ENCODE measurements around the gene RRAGB. TPM values are rescaled to one million over a fixed set of nuclear protein-coding genes. Genes with fewer than 3 reads are reported as not detected.

The RRAGB gene
- polyA plus RNA-seq, 1 donor (not counting 4 experiments of a cell fraction or from before 2014, with no cell fraction given) = 18.9 TPM

GRCh38 chrX:55754861-55755294 is 37.3 kb downstream of the RRAGB start:
- Histone ChIP-seq H3K27ac (ENCODE audit: control insufficient read depth, insufficient read depth, low read length) (no peak overlapping the region), H3K9me3 (ENCODE audit: control insufficient read depth, low read depth, low read length) (no peaks in the 10 kb centered on the region), H3K79me2 (ENCODE audit: control insufficient read depth, insufficient read depth, low read length) (no peaks in the 10 kb centered on the region), H3K4me3 (ENCODE audit: control insufficient read depth in 2 of 3, extremely low read depth in 1 of 3, insufficient read depth in 2 of 3, low read depth in 1 of 3, low read length in 3 of 3) (no peak overlapping the region), H3K27me3 (ENCODE audit: control insufficient read depth, extremely low read depth, insufficient read depth, low read length) (no peaks in the 10 kb centered on the region), H3K36me3 (ENCODE audit: control insufficient read depth in 2 of 2, extremely low read depth in 1 of 2, insufficient read depth in 2 of 2, low read length in 2 of 2) (peaks cover 0 to 2% of the 10 kb centered on the region in 2 experiments), H3K9ac (ENCODE audit: control insufficient read depth, extremely low read depth, insufficient read depth, low read length) (no peak overlapping the region), H2AFZ (ENCODE audit: control insufficient read depth, low read length) (no peak overlapping the region), H3K4me1 (ENCODE audit: control insufficient read depth, extremely low read depth, insufficient read depth, low read length) (no peaks in the 10 kb centered on the region), H4K20me1 (ENCODE audit: control insufficient read depth, extremely low read depth, insufficient read depth, low read length) (no peaks in the 10 kb centered on the region), H3K4me2 (ENCODE audit: control insufficient read depth, extremely low read depth, insufficient read depth, low read depth, low read length) (no peak overlapping the region), H3K9me1 (ENCODE audit: control insufficient read depth, extremely low read depth, insufficient read depth, low read length) (no peaks in the 10 kb centered on the region)
- DNase-seq (ENCODE audit: low read depth, low spot score) (no peak), FAIRE-seq (no peak)
- dilution Hi-C loops (cut with MboI; ENCODE audit: extremely low pct_ligation_motif_present, low sequenced_read_pairs) = no loop called here
- TF ChIP-seq CTCF (optimal IDR thresholded peaks at IDR 0.05 in 1 of 3, IDR thresholded peaks at IDR 0.05 in 1 of 3, conservative IDR thresholded peaks at IDR 0.05 in 1 of 3; ENCODE audit: extremely low read depth in 1 of 3, insufficient read depth in 2 of 3, low read length in 3 of 3) = no peak
- no peak for TF ChIP-seq EZH2 (IDR thresholded peaks at IDR 0.05; ENCODE audit: low read length)

- Histone ChIP-seq H2AFZ (ENCODE audit: control insufficient read depth, low read length) (no peak overlapping the region), H3K4me3 (ENCODE audit: control insufficient read depth in 2 of 3, extremely low read depth in 1 of 3, insufficient read depth in 2 of 3, low read depth in 1 of 3, low read length in 3 of 3) (no peak overlapping the region), H3K36me3 (ENCODE audit: control insufficient read depth in 2 of 2, extremely low read depth in 1 of 2, insufficient read depth in 2 of 2, low read length in 2 of 2) (no peaks in the 10 kb centered on the region), H4K20me1 (ENCODE audit: control insufficient read depth, extremely low read depth, insufficient read depth, low read length) (no peaks in the 10 kb centered on the region), H3K9ac (ENCODE audit: control insufficient read depth, extremely low read depth, insufficient read depth, low read length) (no peak overlapping the region), H3K27ac (ENCODE audit: control insufficient read depth, insufficient read depth, low read length) (no peak overlapping the region), H3K9me3 (ENCODE audit: control insufficient read depth, low read depth, low read length) (no peaks in the 10 kb centered on the region), H3K4me2 (ENCODE audit: control insufficient read depth, extremely low read depth, insufficient read depth, low read depth, low read length) (no peak overlapping the region), H3K4me1 (ENCODE audit: control insufficient read depth, extremely low read depth, insufficient read depth, low read length) (no peaks in the 10 kb centered on the region), H3K9me1 (ENCODE audit: control insufficient read depth, extremely low read depth, insufficient read depth, low read length) (no peaks in the 10 kb centered on the region), H3K27me3 (ENCODE audit: control insufficient read depth, extremely low read depth, insufficient read depth, low read length) (no peaks in the 10 kb centered on the region), H3K79me2 (ENCODE audit: control insufficient read depth, insufficient read depth, low read length) (no peaks in the 10 kb centered on the region)
- TF ChIP-seq EZH2 (IDR thresholded peaks at IDR 0.05; ENCODE audit: low read length) (no peak), CTCF (optimal IDR thresholded peaks at IDR 0.05 in 1 of 3, IDR thresholded peaks at IDR 0.05 in 1 of 3, conservative IDR thresholded peaks at IDR 0.05 in 1 of 3; ENCODE audit: extremely low read depth in 1 of 3, insufficient read depth in 2 of 3, low read length in 3 of 3) (no peak)
- dilution Hi-C loops (cut with MboI; ENCODE audit: extremely low pct_ligation_motif_present, low sequenced_read_pairs) = no loop called here
- DNase-seq (ENCODE audit: low read depth, low spot score) (no peak), FAIRE-seq (no peak)
These were observed 40.5 kb downstream of the RRAGB start for GRCh38 chrX:55758033-55758432.
